Osteoblast (primary cell): Measurements from ENCODE around the gene TUNAR. TPM values are rescaled to one million over a fixed set of nuclear protein-coding genes. Genes with fewer than 3 reads are reported as not detected.

Experiments
- DNase-seq: peaks from one replicate; pipeline ENCODE4 v3.0.0; 2011; ENCODE audit warnings: low spot score, mixed read lengths; ENCODE audit not compliant: insufficient read length; ENCODE audit errors: missing footprints
- H2AFZ ChIP-seq: 2 replicates; pipeline ENCODE4 v1.6.0; 2011; ENCODE audit warnings: mild to moderate bottlenecking, low read length
- H3K27ac ChIP-seq: 2 replicates; pipeline ENCODE4 v1.5.1; 2011; ENCODE audit warnings: mild to moderate bottlenecking, low read depth, low read length, moderate library complexity
- H3K27me3 ChIP-seq: 2 replicates; pipeline ENCODE4 v1.6.0; 2012; ENCODE audit warnings: mild to moderate bottlenecking, control low read depth, inconsistent platforms, low read length, moderate library complexity; ENCODE audit not compliant: insufficient read depth
- H3K36me3 ChIP-seq: 2 replicates; pipeline ENCODE4 v1.5.1; 2011; ENCODE audit warnings: mild to moderate bottlenecking, low read length, control low read depth, moderate library complexity; ENCODE audit not compliant: insufficient read depth
- H3K4me1 ChIP-seq: 2 replicates; pipeline ENCODE4 v1.5.1; 2011; ENCODE audit warnings: mild to moderate bottlenecking, low read length, control low read depth, moderate library complexity; ENCODE audit not compliant: insufficient read depth
- H3K4me2 ChIP-seq: 2 replicates; pipeline ENCODE4 v1.6.0; 2011; ENCODE audit warnings: mild to moderate bottlenecking, low read length; ENCODE audit not compliant: insufficient read depth
- H3K4me3 ChIP-seq: fragments of 200-600 bp; sonication (generic); 3 replicates; pipeline ENCODE4 v1.5.1; 2012; ENCODE audit warnings: mild to moderate bottlenecking, low read length, inconsistent platforms; ENCODE audit not compliant: insufficient read depth
- H3K79me2 ChIP-seq: 2 replicates; pipeline ENCODE4 v1.6.0; 2012; ENCODE audit warnings: mild to moderate bottlenecking, low read length, control low read depth, inconsistent platforms; ENCODE audit not compliant: insufficient read depth
- H3K9me3 ChIP-seq: 2 replicates; pipeline ENCODE4 v1.5.1; 2011; ENCODE audit warnings: low read depth, low read length, control low read depth
- H4K20me1 ChIP-seq: 2 replicates; pipeline ENCODE4 v1.6.0; 2012; ENCODE audit warnings: mild to moderate bottlenecking, low read length, control low read depth; ENCODE audit not compliant: insufficient read depth
- total RNA-seq: library from RNA; depleted of rRNA; stranded (reverse); fragments of >200 nt; gene quantifications from 2 replicates; pipeline ENCODE4 v1.2.3, GENCODE V29; 2012
- TF ChIP-seq, protein P1 (sequence below): IDR thresholded peaks from 2 replicates; pipeline ENCODE4 v1.5.1; 2011; ENCODE audit warnings: mild to moderate bottlenecking, low read depth, low read length, moderate library complexity; ENCODE audit errors: extremely low read depth

The TUNAR gene
- total RNA-seq, 1 donor, result not detected

DNA sequence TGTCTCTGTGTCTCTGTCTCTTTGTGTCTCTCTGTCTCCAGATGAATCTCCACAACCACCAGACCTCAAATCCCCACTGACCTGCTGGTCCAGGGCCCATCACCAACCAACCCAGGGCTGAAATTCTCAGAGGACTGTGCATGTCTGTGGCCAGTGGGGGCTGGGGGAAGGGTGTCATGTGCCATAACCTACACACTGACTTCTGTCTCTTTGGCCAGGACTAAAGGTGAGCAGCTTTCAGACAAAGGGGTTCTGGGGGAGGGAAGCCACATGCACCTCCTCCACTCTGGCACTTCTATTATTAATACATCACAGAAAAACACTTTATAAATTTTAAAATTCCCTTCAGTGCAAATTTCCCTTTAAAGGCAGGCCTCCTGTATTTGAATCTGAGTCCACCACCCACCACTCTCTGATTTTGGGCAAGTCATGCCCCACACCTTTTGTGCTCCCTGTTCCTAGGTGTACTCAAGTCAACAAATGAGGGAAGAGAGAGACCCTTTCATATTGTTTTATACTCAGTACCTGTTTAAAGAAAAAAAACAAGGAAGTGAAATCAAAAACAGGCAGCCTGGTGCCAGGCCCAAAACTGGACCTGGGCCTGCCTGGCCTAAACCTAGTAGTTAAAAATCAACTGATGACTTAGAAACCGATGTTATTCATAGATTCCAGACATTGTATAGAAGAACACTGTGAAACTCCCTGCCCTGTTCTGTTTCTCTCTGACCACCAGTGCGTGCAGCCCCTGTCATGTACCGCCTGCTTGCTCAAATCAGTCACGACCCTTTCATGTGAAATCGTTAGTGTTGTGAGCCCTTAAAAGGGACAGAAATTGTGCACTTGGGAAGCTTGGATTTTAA lies 80.2 kb downstream of the TUNAR start:
- Histone ChIP-seq H3K4me3 (no peak overlapping the region), H3K27me3 (no peaks in the 10 kb centered on the region), H4K20me1 (no peaks in the 10 kb centered on the region), H3K27ac (no peak overlapping the region), H3K9me3 (no peaks in the 10 kb centered on the region), H3K4me1 (no peaks in the 10 kb centered on the region), H3K79me2 (no peaks in the 10 kb centered on the region), H2AFZ (no peak overlapping the region), H3K36me3 (no peaks in the 10 kb centered on the region), H3K4me2 (no peak overlapping the region)
- DNase-seq, result no peak
- TF ChIP-seq, protein P1, sequence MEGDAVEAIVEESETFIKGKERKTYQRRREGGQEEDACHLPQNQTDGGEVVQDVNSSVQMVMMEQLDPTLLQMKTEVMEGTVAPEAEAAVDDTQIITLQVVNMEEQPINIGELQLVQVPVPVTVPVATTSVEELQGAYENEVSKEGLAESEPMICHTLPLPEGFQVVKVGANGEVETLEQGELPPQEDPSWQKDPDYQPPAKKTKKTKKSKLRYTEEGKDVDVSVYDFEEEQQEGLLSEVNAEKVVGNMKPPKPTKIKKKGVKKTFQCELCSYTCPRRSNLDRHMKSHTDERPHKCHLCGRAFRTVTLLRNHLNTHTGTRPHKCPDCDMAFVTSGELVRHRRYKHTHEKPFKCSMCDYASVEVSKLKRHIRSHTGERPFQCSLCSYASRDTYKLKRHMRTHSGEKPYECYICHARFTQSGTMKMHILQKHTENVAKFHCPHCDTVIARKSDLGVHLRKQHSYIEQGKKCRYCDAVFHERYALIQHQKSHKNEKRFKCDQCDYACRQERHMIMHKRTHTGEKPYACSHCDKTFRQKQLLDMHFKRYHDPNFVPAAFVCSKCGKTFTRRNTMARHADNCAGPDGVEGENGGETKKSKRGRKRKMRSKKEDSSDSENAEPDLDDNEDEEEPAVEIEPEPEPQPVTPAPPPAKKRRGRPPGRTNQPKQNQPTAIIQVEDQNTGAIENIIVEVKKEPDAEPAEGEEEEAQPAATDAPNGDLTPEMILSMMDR, result no peak

- H3K4me3 ChIP-seq, result no peak overlapping the region
- no peaks in the 10 kb centered on the region for H3K27me3 ChIP-seq
- no peak overlapping the region for H3K27ac ChIP-seq
- no peaks in the 10 kb centered on the region for H3K79me2 ChIP-seq
- no peaks in the 10 kb centered on the region for H4K20me1 ChIP-seq
- no peak overlapping the region for H3K4me2 ChIP-seq
- no peak overlapping the region for H2AFZ ChIP-seq
- TF ChIP-seq, protein P1, result no peak
- H3K9me3 ChIP-seq, result no peaks in the 10 kb centered on the region
- H3K4me1 ChIP-seq, result no peaks in the 10 kb centered on the region
- no peaks in the 10 kb centered on the region for H3K36me3 ChIP-seq
- no peak for DNase-seq
Observed at GRCh38 chr14:95958105-95958504, 81.5 kb downstream of the TUNAR start.

DNA sequence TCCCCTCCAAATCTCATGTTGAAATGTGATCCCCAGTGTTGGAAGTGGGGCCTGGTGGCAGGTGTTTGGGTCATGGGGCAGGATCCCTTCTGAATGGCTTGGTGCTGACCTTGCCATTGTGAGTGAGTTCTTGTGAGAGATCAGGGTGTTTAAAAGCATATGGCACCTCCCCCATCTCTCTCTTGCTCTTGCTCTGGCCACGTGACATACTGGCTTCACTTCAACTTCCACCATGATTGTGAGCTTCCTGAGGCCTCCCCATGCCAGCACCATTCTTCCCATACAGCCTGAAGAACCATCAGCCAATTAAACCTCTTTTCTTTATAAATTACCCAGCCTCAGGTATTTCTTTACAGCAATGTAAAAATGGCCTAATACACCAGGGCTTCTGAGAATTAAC lies 82.7 kb downstream of the TUNAR start:
- no peaks in the 10 kb centered on the region for H3K9me3 ChIP-seq
- no peak overlapping the region for H3K27ac ChIP-seq
- TF ChIP-seq, protein P1, result no peak
- no peaks in the 10 kb centered on the region for H3K79me2 ChIP-seq
- no peak overlapping the region for H3K4me3 ChIP-seq
- H3K27me3 ChIP-seq, result no peaks in the 10 kb centered on the region
- no peaks in the 10 kb centered on the region for H3K4me1 ChIP-seq
- H2AFZ ChIP-seq, result no peak overlapping the region
- H4K20me1 ChIP-seq, result no peaks in the 10 kb centered on the region
- no peak overlapping the region for H3K4me2 ChIP-seq
- H3K36me3 ChIP-seq, result no peaks in the 10 kb centered on the region
- no peak for DNase-seq

- Histone ChIP-seq H4K20me1 (no peaks in the 10 kb centered on the region), H3K27ac (no peak overlapping the region), H2AFZ (no peak overlapping the region), H3K36me3 (no peaks in the 10 kb centered on the region), H3K4me3 (no peak overlapping the region), H3K27me3 (no peaks in the 10 kb centered on the region), H3K4me1 (no peaks in the 10 kb centered on the region), H3K9me3 (no peaks in the 10 kb centered on the region), H3K4me2 (no peak overlapping the region), H3K79me2 (no peaks in the 10 kb centered on the region)
- TF ChIP-seq, protein P1, result no peak
- DNase-seq, result no peak
Observed at GRCh38 chr14:95961481-95961880, 84.8 kb downstream of the TUNAR start.
